Right renal cortex interstitium (tissue), 3 donors: Measurements from ENCODE around the gene ADAMTSL5. TPM values are rescaled to one million over a fixed set of nuclear protein-coding genes. Genes with fewer than 3 reads are reported as not detected.
A peak's percentile ranks its signal among the peaks of the same experiment; 100 is the strongest.
"Not testable (repeated sequence)": the region's sequence is repeated elsewhere in the genome, so short reads cannot be mapped to it uniquely, and the experiment has no call there.

Experiments
- DNase-seq, 3 donors: peaks; one replicate each; pipeline ENCODE4 v3.0.0-alpha.2; 2013; ENCODE audit warnings: low read depth in 3 of 3, low spot score in 2 of 3
- polyA plus RNA-seq, 3 donors: library from polyadenylated mRNA; unstranded; fragments of 120-200 nt; gene quantifications; one replicate each; pipeline ENCODE4 v1.2.1, GENCODE V29; 2013; ENCODE audit not compliant: insufficient read length in 3 of 3

Gene ADAMTSL5
- polyA plus RNA-seq, 3 donors = 0.52 to 0.61 (median 0.54) TPM

GRCh38 chr19:1513499-1514294 is 878 bp upstream of the ADAMTSL5 start:
- no peak for DNase-seq

DNA sequence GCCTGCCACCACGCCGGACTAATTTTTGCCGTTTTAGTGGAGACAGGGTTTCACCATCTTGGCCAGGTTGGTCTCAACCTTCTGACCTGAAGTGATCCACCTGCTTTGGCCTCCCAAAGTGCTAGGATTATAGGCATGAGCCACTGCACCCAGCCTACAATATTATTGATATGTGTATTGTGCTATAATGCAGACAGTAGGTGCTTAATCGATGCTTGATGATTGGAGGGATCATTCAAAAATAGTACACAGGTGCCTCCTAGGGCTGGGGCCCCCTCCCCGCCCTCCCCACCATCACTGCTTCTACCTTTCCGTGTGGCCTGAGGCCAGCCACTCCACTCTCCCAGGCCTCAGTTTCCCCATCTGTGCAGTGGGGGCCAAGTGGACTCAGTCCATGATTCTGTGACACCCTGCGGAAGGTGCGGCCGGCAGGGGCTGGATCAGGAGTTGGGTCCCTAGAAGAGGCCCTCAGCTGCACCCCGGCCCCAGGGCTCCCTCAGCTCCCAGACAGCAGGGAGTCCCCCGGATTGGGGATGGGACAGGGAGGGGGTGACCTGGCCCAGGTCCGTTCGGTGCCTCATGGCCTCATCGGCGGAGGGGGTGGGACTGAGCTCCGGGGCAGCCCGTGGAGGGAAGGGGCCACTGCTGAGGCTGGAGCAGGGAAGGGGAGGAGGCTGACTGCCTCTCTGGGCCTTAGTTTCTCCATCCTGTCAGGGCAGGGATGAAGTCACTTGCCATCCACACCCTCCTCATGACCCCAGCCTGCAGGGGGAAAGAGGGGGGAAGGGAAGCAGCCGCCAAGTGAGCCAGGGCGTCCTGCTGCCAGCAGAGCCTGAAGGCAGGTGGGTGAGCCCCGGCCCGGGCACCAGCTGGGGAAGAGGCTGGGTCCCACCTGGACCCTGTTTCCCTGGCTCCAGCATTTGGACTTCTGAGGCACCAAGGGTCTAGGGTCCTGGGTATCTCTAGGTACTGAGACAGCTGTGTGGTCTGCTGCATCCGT is 1.2 kb downstream of the ADAMTSL5 start:
- DNase-seq = no peak

- DNase-seq = no peak
Observed at GRCh38 chr19:1510807-1511206, 2.0 kb downstream of the ADAMTSL5 start.

- DNase-seq = no peak
Observed at GRCh38 chr19:1510442-1510806, 2.4 kb downstream of the ADAMTSL5 start.

- DNase-seq = no peak
Observed at GRCh38 chr19:1509602-1510441, 3.0 kb downstream of the ADAMTSL5 start.

- DNase-seq = no peak
Observed at GRCh38 chr19:1508507-1508856, 4.3 kb downstream of the ADAMTSL5 start.

GRCh38 chr19:1507763-1508506 is 4.9 kb downstream of the ADAMTSL5 start:
- peak; percentile 88 to 91 (median 91) for DNase-seq

GRCh38 chr19:1507192-1507660 is 5.6 kb downstream of the ADAMTSL5 start:
- DNase-seq = no peak

DNA sequence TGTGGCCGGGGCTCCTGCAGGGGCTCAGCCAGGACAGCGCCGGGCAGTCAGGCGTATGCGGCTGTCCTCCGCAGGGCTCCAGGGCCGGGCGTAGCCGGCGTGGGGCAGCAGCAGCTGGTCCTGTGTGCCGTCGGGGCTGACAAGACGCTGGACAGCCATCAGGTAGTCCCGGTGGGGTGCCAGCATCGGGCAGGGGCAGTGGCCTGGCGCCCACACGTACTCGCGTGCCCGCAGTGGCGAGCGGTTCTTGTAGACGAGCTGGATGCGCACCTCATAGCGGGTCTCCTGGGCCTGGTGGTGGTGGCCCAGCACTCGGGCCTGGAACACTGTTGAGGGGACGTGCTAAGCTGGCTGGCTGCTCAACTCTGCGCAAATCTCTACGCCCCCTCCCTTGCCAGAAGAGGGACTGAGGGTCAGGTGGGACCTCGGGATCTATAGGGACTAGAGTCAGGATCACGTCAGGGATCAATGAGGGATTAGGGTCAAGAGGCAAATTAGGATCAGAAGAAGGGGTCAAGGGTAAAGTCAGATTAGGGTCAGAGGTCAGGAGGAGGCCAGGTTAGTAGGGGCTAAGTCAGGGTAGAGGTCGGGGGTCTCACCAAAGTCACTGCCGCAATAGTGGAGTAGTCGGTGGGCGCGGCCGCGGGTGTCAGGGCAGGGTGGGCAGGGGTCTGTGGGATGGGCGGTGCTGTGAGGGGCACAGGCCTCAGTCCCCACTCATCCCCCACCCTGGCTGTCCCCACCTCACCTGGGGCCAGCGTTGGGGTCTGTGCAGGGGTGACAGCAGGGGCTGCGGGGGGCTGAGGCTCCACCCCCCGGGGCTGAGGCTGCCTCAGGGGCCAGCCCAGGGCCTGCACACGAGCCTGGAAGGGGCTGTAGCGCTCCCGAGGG is 6.6 kb downstream of the ADAMTSL5 start:
- no peak for DNase-seq

DNA sequence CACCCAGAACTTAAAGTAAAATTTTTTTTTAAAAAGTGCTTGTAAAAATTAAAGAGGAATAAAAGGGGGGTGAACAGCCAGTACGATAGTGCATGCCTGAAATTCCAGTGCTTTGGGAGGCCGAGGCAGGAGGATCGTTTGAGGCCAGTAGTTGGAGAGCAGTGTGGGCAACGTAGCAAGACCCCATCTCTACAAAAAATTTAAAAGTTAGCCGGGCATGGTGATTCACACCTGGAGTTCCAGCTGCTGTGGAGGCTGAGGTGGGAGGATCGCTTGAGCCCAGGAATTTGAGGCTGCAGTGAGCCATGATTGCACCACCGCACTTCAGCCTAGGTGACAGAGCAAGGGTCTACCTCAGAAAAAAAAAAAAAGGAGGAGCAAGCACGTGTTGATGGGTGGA is 7.8 kb downstream of the ADAMTSL5 start:
- no peak for DNase-seq

- no peak for DNase-seq
Observed at GRCh38 chr19:1503925-1504773, 8.7 kb downstream of the ADAMTSL5 start.

DNA sequence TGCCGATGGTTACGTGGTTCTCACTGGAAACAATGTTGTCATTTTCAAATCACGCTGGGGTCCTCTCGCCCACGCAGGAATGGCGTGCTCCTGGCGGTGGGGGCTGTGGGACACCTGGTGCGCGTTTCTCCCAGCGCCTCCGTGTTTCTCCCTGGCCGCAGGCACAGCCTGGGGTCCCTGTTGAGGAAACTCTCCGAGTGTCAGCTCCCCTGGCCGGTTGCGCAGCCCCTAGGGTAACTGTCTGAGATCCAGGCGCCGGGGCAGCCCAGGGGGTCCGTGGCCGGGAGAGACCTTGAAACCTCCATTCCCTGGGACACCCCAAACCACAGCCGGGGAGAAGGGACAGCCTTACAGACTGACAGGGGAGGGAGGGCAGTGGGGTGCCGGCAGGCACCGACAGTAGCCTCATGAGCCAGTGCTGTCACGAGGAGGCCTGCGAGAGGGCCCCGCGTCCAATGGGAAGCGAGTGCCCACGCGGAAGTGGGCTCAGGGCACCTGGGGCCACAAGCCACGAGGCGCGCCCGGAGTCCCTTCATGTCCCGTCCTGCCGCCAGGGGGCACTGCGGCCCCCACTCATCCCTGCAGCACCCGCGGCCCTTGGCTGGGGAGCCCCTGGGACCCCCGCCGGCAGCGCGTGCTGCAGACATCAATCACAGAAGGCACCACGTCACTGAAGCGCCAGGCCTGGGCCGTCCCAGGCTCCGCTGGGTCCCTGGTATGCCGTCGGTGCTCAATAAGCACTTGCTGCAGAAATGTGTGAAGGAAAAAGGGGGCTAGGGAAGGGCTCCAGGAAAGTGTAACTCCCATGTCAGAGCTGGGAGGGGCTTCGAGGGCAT is 9.5 kb downstream of the ADAMTSL5 start:
- DNase-seq = no peak

GRCh38 chr19:1502433-1503088 is 10.3 kb downstream of the ADAMTSL5 start:
- no peak for DNase-seq

- DNase-seq = no peak
Observed at GRCh38 chr19:1501200-1501595, 11.6 kb downstream of the ADAMTSL5 start.

GRCh38 chr19:1499231-1499630 is 13.6 kb downstream of the ADAMTSL5 start:
- DNase-seq = not testable (repeated sequence)

GRCh38 chr19:1497578-1498235 is 15.1 kb downstream of the ADAMTSL5 start:
- DNase-seq = no peak
